ENCODE measurements around the gene KTN1. TPM values are rescaled to one million over a fixed set of nuclear protein-coding genes. Genes with fewer than 3 reads are reported as not detected.

The KTN1 gene
- total RNA-seq, 4 donors from 2014 or later = 57.8 to 123 (median 106) TPM

GRCh38 chr14:55609681-55610080, 29.7 kb downstream of the KTN1 start:
- intact Hi-C loops (cut with DNase I) = no loop called here
- H3K36me3 ChIP-seq = peaks cover 0 to 26% (median 0%) of the 10 kb centered on the region in 3 donors
- H3K27ac ChIP-seq = no peak overlapping the region
- peaks cover 0 to 41% (median 0%) of the 10 kb centered on the region in 3 donors for H3K4me1 ChIP-seq
- 24 to 37% methylated on average over 4 of the region's 4 CpGs for WGBS, 2 donors
- H3K4me3 ChIP-seq = no peak overlapping the region
- no peaks in the 10 kb centered on the region for H3K9me3 ChIP-seq
- DNase-seq = no peak
- H3K27me3 ChIP-seq = no peaks in the 10 kb centered on the region
- no peak for TF ChIP-seq CTCF (IDR thresholded peaks at IDR 0.05)
- no peak for TF ChIP-seq POLR2A (IDR thresholded peaks at IDR 0.05)

- WGBS, 2 donors = 86 to 90% methylated on average over 12 of the region's 12 CpGs
- Histone ChIP-seq H3K27me3 (no peaks in the 10 kb centered on the region), H3K27ac (no peak overlapping the region), H3K4me3 (no peak overlapping the region), H3K4me1 (peaks cover 0 to 34% (median 0%) of the 10 kb centered on the region in 3 donors), H3K36me3 (peaks cover 0 to 38% (median 0%) of the 10 kb centered on the region in 3 donors), H3K9me3 (no peaks in the 10 kb centered on the region)
- intact Hi-C loops (cut with DNase I) = no loop called here
- TF ChIP-seq POLR2A (IDR thresholded peaks at IDR 0.05) (no peak), CTCF (IDR thresholded peaks at IDR 0.05) (no peak)
- no peak for DNase-seq
Observed at GRCh38 chr14:55610713-55611370, 30.8 kb downstream of the KTN1 start.

GRCh38 chr14:55611859-55612258, 31.9 kb downstream of the KTN1 start:
- H3K4me1 ChIP-seq = peaks cover 0 to 32% (median 0%) of the 10 kb centered on the region in 3 donors
- no peak overlapping the region for H3K4me3 ChIP-seq
- H3K36me3 ChIP-seq = peaks cover 0 to 48% (median 0%) of the 10 kb centered on the region in 3 donors
- no peak overlapping the region for H3K27ac ChIP-seq
- H3K9me3 ChIP-seq = no peaks in the 10 kb centered on the region
- TF ChIP-seq CTCF (IDR thresholded peaks at IDR 0.05) (no peak), POLR2A (IDR thresholded peaks at IDR 0.05) (no peak)
- H3K27me3 ChIP-seq = no peaks in the 10 kb centered on the region
- intact Hi-C loops (cut with DNase I) = no loop called here
- no peak for DNase-seq

GRCh38 chr14:55614304-55614703, 34.3 kb downstream of the KTN1 start:
- peaks cover 0 to 26% (median 0%) of the 10 kb centered on the region in 3 donors for H3K4me1 ChIP-seq
- H3K9me3 ChIP-seq = no peaks in the 10 kb centered on the region
- no peaks in the 10 kb centered on the region for H3K27me3 ChIP-seq
- no peak for DNase-seq
- H3K36me3 ChIP-seq = peaks cover 0 to 73% (median 7%) of the 10 kb centered on the region in 3 donors
- no peak for TF ChIP-seq POLR2A (IDR thresholded peaks at IDR 0.05)
- no peak for TF ChIP-seq CTCF (IDR thresholded peaks at IDR 0.05)
- no peak overlapping the region for H3K27ac ChIP-seq
- H3K4me3 ChIP-seq = no peak overlapping the region
- 79 to 90% methylated on average over 2 of the region's 2 CpGs for WGBS, 2 donors
- intact Hi-C loops (cut with DNase I) = no loop called here

GRCh38 chr14:55620277-55620676, 40.3 kb downstream of the KTN1 start:
- no peak overlapping the region for H3K27ac ChIP-seq
- WGBS, 2 donors = 100% methylated on average over 1 of the region's 1 CpG; no CpG with 5 or more reads in 1 of the 2 donors
- peaks cover 6 to 98% (median 17%) of the 10 kb centered on the region in 3 donors for H3K36me3 ChIP-seq
- H3K9me3 ChIP-seq = no peaks in the 10 kb centered on the region
- TF ChIP-seq POLR2A (IDR thresholded peaks at IDR 0.05) (no peak), CTCF (IDR thresholded peaks at IDR 0.05) (no peak)
- H3K27me3 ChIP-seq = no peaks in the 10 kb centered on the region
- no peaks in the 10 kb centered on the region for H3K4me1 ChIP-seq
- intact Hi-C loops (cut with DNase I) = no loop called here
- DNase-seq = no peak
- no peak overlapping the region for H3K4me3 ChIP-seq
